A204.1 (cell line): ENCODE results near the gene SH2D4B.

ENCODE experiments used
- FAIRE-seq: peaks from 2 replicates; lab custom pipeline; 2012; peaks lifted over from hg19 to GRCh38; lab: Jason Lieb, UNC

The SH2D4B gene

GRCh38 chr10:80537736-80538480 lies at the start of gene SH2D4B:
TSS of gene SH2D4B (plus strand) at chr10:80537902. CDS start at chr10:80538332, 430 bp downstream.
- FAIRE-seq: no peak

- no peak for FAIRE-seq
These were observed 49.1 kb upstream of the SH2D4B start for GRCh38 chr10:80488539-80489066.

DNA sequence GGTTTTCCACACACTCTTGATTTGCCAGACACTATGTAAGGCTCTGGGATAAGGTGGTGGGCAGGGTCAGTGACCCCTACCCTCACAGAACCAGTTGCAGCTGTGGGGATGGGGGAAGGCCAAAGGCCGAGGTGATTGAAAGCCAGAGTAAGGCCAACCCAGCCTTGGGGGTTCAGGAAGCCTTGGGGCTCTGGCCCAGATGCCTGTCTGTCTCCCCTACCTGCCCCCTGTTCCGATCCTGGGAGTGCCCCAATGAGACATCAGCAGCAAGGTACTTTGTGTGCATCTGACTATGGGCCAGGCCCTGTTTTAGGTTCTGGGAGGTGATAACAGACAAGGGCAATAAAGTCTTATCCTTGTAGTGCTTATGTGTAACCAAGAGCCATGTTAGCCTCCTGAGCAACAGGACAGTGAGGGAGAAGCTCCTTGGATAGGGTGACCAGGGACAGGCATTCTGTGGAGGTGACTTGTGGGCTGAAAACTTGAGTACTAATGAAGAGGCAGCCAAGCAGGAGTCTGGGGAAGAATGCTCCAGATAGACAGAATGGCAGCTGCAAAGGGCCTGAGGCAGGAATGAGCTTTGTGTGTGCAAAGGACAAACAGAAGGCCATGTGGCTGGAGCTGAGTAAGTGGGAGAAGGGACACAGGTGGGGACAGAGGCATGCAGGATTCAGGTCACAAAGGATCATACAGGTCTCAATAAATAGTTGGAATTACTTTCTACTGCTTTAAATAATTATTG lies 48.2 kb upstream of the SH2D4B start:
- no peak for FAIRE-seq

GRCh38 chr10:80491251-80492102 lies 46.2 kb upstream of the SH2D4B start:
- FAIRE-seq: no peak

DNA sequence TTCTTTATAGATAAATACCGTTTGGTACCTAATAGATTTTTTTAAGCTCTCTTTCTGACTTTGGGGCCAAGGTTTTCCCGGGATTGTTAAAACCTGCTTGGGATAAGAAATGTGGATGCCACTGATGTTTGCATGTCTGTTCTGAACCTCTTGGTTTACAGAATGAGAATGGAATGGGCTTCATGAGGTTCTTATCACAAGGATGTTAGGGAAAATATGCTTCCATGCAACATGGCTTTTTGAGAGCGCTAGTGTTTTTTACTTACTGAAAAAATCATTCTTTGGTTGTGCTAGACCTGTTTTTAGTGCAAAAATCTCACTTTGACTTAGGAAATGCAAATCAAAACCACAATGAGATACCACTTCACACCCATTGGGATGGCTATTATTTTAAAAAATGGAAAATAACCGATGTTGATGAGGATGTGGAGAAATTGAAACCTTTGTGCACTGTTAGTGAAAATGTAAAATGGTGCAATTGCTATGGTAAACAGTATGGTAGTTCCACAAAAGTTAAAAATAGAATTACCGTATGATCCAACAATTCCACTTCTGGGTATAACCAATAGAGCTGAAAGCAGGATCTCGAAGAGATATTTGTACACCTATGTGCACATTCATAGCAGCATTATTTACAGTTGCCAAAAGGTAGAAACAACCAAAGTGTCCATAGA lies 44.7 kb upstream of the SH2D4B start:
- no peak for FAIRE-seq

DNA sequence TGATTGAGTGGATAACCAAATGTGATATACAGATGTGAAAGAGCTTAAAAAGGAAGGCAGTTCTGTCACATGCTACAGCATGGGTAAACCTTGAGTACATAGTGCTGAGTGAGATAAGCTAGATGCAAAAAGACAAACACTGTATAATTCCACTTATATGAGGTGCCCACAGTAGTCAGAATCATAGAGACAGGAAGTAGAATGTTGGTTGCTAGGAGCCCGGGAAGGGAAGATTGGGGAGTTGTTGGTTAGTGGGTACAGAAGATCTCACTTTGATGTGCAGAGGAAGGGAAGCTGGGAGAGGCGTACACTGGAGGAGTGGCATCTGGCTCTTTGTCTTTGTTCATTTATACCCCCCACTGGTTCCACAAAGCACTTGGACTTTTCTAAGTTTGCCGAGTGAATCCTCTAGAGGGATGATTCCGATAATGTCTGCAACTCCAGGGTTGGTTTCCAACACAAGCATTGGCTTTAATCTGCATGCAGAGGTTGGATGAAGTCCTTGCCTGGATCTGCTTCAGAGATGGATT lies 44.1 kb upstream of the SH2D4B start:
- no peak for FAIRE-seq

DNA sequence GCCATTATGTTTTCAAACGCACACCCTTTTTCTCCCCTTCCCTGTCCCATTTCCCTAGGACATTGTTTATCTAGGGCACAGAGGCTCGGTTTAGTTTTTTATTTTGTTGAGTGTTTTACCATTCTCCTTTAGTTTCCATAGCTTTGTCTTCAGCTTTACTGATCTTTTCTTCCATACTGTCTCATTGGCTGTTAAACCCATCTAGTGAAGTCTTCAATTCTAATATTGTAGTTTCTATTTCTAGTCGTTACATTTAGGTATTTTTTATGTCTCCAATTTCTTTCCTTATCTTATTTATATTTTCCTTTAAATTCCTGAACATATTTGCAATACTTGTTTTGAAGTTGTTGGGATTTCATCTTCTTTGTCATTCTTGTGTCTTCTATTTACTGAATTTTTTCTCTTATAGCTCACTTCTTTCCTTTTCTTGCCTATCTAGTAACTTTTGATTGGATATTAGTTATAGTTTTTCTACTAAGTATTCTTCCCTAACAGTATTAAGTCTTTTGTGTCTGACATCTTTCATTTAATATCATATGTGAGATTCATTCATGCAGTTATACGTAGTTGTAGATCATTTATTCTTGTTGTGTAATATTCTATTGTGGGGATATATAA lies 41.0 kb upstream of the SH2D4B start:
- no peak for FAIRE-seq

DNA sequence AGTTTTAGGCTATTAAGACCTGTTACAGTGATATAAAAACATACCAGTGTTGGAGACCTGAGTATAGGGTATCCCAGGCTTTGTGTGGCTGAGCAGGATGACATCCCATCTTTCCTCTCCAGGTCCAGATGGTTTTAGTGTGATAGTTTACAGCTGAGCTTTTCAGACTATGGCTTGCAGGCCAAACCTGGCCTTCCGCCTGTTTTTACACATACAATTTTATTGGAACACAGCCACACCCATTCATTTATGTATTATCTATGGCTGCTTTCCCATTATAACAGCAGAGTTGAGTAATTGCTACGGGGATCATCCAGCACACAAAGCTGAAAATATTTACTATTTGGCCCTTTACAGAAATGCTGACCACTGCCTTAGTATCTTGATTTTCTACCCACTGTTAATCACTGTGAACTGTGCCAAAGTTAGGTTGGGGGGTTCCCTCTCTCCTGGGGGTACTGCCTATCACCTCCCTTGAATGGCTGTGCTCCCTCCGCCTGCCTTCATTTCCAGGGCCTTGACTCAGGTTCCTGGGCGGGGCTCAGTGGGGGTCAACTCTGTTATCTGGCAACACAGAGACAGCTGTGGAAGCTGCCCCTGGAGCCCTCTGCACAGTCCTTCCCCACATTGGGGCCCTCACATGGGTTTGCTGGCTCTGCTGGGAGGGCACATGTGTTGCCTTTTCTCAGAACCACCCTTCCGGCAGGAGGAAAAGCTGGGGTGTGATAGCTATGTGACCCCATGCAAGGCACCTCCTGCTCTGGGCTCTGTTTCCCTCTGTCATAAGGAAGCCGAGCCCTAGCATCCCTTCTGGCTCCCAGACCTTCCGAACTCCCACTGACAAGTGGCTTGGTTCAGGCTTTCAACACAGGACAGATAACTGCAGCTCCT lies 40.3 kb upstream of the SH2D4B start:
- no peak for FAIRE-seq

- FAIRE-seq: no peak
These were observed 39.4 kb upstream of the SH2D4B start for GRCh38 chr10:80498078-80498832.

GRCh38 chr10:80498833-80499741 lies 38.6 kb upstream of the SH2D4B start:
- FAIRE-seq: no peak

GRCh38 chr10:80500572-80501380 lies 36.9 kb upstream of the SH2D4B start:
- no peak for FAIRE-seq

GRCh38 chr10:80501381-80501912 lies 36.3 kb upstream of the SH2D4B start:
- no peak for FAIRE-seq

DNA sequence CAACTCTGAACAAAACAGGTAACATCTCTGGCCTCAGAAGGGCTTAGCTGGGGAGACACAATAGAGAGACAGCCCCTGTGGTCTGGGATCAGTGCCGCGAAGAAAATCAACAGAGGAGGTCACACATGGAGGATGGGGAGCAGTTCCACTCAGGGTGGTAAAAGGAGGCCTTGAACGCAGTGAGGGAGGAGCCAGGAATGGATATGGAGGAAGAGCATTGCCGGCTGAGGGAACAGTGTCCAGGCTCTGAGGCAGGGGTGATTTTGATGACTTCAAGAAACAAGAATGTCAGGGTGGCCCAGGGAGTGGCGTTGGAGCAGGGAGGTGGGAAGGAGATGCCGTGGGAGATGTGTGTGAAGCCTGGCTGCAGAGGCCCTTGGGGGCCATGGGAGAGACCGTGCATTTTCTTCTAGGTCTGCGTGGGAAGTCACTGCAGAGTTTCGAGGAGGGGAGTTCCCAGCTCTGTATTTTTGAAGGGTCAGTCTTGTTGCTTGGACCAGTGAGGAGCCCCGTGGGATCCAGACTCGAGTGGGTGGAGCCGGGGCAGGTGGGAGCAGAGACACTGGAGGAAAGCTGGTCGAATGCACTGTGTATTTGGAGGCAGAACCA lies 35.7 kb upstream of the SH2D4B start:
- no peak for FAIRE-seq

DNA sequence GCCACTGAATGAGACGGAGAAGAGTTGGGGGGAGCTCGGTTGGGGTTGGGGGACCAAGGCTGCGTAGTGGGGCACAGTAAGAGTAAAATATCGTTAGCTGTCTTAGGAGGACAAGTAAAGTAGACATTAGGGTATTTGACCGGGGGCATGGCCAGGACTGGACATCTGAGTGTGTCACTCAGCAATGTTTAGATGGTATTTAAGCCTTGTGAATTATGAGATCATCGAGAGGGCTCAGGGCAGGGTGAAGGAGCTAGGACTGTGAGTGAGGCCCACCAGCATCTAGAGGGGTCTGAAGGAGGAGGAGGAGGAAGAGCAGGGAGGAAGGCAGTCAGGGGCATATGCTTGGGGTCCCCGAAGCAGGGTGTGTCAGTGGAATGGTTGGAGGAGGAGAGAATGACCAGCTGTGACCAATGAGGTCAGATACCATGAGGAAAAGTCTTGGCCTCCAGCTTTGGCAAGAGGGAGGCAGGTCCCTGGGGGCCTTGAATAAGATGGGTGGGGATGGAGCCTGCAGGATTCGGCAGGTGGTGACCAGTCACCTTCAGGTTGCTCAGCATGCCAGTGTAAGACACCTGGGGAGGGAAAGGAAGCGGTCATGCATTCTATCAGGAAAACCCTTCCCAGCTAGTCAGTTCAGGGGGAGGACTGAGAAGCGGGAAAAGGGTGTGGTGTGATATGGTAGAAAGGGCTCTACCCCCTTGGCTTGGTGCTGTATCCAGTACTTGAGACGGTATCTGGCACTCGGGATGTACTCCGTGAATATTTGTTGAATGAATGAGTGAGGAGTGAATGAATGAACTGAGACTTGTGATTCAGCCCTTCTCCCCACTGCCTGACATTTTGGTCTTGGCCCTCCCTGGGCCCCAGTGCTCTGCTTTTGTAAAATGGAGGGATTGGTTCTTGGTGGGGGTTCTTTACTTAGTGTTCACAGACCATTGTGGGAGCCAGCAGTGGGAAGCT lies 34.8 kb upstream of the SH2D4B start:
- no peak for FAIRE-seq

DNA sequence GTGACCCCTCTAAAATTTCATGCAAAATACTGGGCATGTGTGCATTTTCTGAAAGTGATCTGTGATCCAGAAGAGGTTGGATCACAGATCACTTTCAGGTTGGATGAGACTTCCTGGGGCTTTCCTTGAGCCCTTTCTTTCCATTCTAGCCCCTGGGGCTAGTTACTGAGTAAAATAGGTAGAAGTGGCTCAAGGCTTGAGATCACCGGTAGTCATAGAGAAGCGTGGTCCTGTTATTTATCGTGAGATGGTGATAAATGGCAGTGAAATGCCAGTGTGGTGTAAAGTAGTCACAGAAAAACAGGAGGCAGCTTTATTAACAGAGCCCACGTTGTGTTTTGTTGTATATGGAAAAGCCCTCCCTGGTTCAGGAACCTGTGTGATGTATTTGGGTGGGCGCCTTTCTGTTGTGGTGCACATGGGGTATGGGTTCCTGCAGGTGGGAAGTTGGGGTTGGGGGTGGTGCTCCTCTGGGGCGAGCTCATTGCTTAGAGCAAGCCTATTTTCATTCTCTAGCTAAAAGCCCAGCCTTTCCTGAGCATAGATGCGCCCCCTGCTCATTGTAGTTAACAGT lies 34.0 kb upstream of the SH2D4B start:
- no peak for FAIRE-seq
